Measurements from ENCODE around the gene FAM186B. TPM values are rescaled to one million over a fixed set of nuclear protein-coding genes. Genes with fewer than 3 reads are reported as not detected.

FAM186B gene
- total RNA-seq, 4 donors from 2014 or later, result 0.31 to 0.69 TPM; not detected in 2

GRCh38 chr12:49563951-49564685, 41.3 kb downstream of the FAM186B start:
- 59 to 91% methylated on average over 3 to 5 of the region's 14 CpGs for WGBS, 2 donors (ENCODE audit: low coverage in 1 of 2)
- peaks cover 0 to 70% of the 10 kb centered on the region in 2 donors for H3K36me3 ChIP-seq
- peaks cover 0 to 30% (median 18%) of the 10 kb centered on the region in 3 donors for H3K4me1 ChIP-seq
- H3K4me3 ChIP-seq, result no peak overlapping the region
- H3K27me3 ChIP-seq, result no peaks in the 10 kb centered on the region
- H3K27ac ChIP-seq, result no peak overlapping the region
- no peak for ATAC-seq
- TF ChIP-seq EP300 (IDR thresholded peaks at IDR 0.05), result no peak
- TF ChIP-seq POLR2AphosphoS5 (IDR thresholded peaks at IDR 0.05), result no peak
- TF ChIP-seq POLR2A (IDR thresholded peaks at IDR 0.05), result no peak
- TF ChIP-seq, protein P1, sequence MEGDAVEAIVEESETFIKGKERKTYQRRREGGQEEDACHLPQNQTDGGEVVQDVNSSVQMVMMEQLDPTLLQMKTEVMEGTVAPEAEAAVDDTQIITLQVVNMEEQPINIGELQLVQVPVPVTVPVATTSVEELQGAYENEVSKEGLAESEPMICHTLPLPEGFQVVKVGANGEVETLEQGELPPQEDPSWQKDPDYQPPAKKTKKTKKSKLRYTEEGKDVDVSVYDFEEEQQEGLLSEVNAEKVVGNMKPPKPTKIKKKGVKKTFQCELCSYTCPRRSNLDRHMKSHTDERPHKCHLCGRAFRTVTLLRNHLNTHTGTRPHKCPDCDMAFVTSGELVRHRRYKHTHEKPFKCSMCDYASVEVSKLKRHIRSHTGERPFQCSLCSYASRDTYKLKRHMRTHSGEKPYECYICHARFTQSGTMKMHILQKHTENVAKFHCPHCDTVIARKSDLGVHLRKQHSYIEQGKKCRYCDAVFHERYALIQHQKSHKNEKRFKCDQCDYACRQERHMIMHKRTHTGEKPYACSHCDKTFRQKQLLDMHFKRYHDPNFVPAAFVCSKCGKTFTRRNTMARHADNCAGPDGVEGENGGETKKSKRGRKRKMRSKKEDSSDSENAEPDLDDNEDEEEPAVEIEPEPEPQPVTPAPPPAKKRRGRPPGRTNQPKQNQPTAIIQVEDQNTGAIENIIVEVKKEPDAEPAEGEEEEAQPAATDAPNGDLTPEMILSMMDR (IDR thresholded peaks at IDR 0.05), result no peak
- H3K9me3 ChIP-seq, result no peaks in the 10 kb centered on the region

DNA sequence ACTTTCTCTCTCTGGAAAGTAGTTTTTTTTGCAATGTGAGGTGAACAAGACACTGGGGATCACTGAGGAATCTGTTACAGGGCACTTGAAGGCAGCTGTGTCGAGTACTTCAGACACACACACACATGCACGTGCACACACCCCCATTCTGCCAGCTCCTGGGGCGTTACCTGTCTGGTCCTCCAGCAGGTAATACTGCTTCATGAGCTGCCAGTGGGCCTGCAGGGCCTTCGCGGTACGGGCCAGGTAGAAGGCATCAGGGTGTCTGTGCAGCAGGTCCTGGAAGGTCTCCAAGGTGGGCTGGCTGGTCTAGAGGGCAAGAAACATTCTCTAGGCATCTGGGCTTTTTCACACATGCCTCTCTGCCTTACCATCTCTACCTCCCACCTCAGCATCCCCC, 42.6 kb downstream of the FAM186B start:
- TF ChIP-seq POLR2A (IDR thresholded peaks at IDR 0.05), result no peak
- TF ChIP-seq, protein P1 (IDR thresholded peaks at IDR 0.05), result no peak
- TF ChIP-seq POLR2AphosphoS5 (IDR thresholded peaks at IDR 0.05), result no peak
- TF ChIP-seq EP300 (IDR thresholded peaks at IDR 0.05), result no peak
- no peaks in the 10 kb centered on the region for H3K9me3 ChIP-seq
- H3K4me1 ChIP-seq, result peaks cover 0 to 22% (median 14%) of the 10 kb centered on the region in 3 donors
- ATAC-seq, result no peak
- no peaks in the 10 kb centered on the region for H3K27me3 ChIP-seq
- no peak overlapping the region for H3K4me3 ChIP-seq
- no peak overlapping the region for H3K27ac ChIP-seq
- WGBS, 2 donors (ENCODE audit: low coverage in 1 of 2), result 86% methylated on average over 6 of the region's 6 CpGs; no CpG with 5 or more reads in 1 of the 2 donors
- peaks cover 0 to 83% of the 10 kb centered on the region in 2 donors for H3K36me3 ChIP-seq

- H3K27me3 ChIP-seq, result no peaks in the 10 kb centered on the region
- H3K4me1 ChIP-seq, result peaks cover 0 to 20% (median 14%) of the 10 kb centered on the region in 3 donors
- 50 to 65% methylated on average over 3 to 6 of the region's 6 CpGs for WGBS, 2 donors (ENCODE audit: low coverage in 1 of 2)
- H3K27ac ChIP-seq, result no peak overlapping the region
- H3K4me3 ChIP-seq, result no peak overlapping the region
- no peak for TF ChIP-seq POLR2AphosphoS5 (IDR thresholded peaks at IDR 0.05)
- TF ChIP-seq, protein P1 (IDR thresholded peaks at IDR 0.05), result no peak
- TF ChIP-seq POLR2A (IDR thresholded peaks at IDR 0.05), result no peak
- no peak for TF ChIP-seq EP300 (IDR thresholded peaks at IDR 0.05)
- ATAC-seq, result no peak
- peaks cover 0 to 89% of the 10 kb centered on the region in 2 donors for H3K36me3 ChIP-seq
- H3K9me3 ChIP-seq, result no peaks in the 10 kb centered on the region
These were observed 43.2 kb downstream of the FAM186B start for GRCh38 chr12:49562233-49562632.

GRCh38 chr12:49560695-49561094, 44.7 kb downstream of the FAM186B start:
- Histone ChIP-seq H3K27ac (no peak overlapping the region), H3K36me3 (peaks cover 0 to 100% of the 10 kb centered on the region in 2 donors), H3K9me3 (no peaks in the 10 kb centered on the region), H3K27me3 (no peaks in the 10 kb centered on the region), H3K4me1 (peaks cover 0 to 5% (median 0%) of the 10 kb centered on the region in 3 donors), H3K4me3 (no peak overlapping the region)
- no peak for ATAC-seq
- WGBS, 2 donors (ENCODE audit: low coverage in 1 of 2), result 74 to 79% methylated on average over 2 to 6 of the region's 7 CpGs
- no peak for TF ChIP-seq POLR2AphosphoS5 (IDR thresholded peaks at IDR 0.05)
- TF ChIP-seq, protein P1 (IDR thresholded peaks at IDR 0.05), result no peak
- no peak for TF ChIP-seq EP300 (IDR thresholded peaks at IDR 0.05)
- no peak for TF ChIP-seq POLR2A (IDR thresholded peaks at IDR 0.05)
